ENCODE data around the gene SIK3.
"Not testable (repeated sequence)": the region's sequence is repeated elsewhere in the genome, so short reads cannot be mapped to it uniquely, and the experiment has no call there.

SIK3 gene

GRCh38 chr11:117045956-117046355 is 52.3 kb downstream of the SIK3 start:
- DNase-seq (ENCODE audit: low read depth in 2 of 2): no peak

GRCh38 chr11:117045196-117045595 is 53.0 kb downstream of the SIK3 start:
- no peak for DNase-seq (ENCODE audit: low read depth in 2 of 2)

- DNase-seq (ENCODE audit: low read depth in 2 of 2): no peak
Observed at GRCh38 chr11:117044287-117045035, 53.8 kb downstream of the SIK3 start.

- DNase-seq (ENCODE audit: low read depth in 2 of 2): no peak
Observed at GRCh38 chr11:117042689-117043088, 55.5 kb downstream of the SIK3 start.

GRCh38 chr11:117039900-117040299 is 58.3 kb downstream of the SIK3 start:
- no peak for DNase-seq (ENCODE audit: low read depth in 2 of 2)

- DNase-seq (ENCODE audit: low read depth in 2 of 2): no peak
Observed at GRCh38 chr11:117039270-117039669, 59.0 kb downstream of the SIK3 start.

- no peak for DNase-seq (ENCODE audit: low read depth in 2 of 2)
Observed at GRCh38 chr11:117037975-117038350, 60.3 kb downstream of the SIK3 start.

- no peak for DNase-seq (ENCODE audit: low read depth in 2 of 2)
Observed at GRCh38 chr11:117037279-117037974, 60.8 kb downstream of the SIK3 start.

- DNase-seq (ENCODE audit: low read depth in 2 of 2): no peak
Observed at GRCh38 chr11:117034901-117035300, 63.3 kb downstream of the SIK3 start.

- DNase-seq (ENCODE audit: low read depth in 2 of 2): no peak
Observed at GRCh38 chr11:117026593-117027330, 71.5 kb downstream of the SIK3 start.

GRCh38 chr11:117023707-117024106 is 74.5 kb downstream of the SIK3 start:
- not testable (repeated sequence) for DNase-seq (ENCODE audit: low read depth in 2 of 2)

GRCh38 chr11:117023178-117023577 is 75.0 kb downstream of the SIK3 start:
- DNase-seq (ENCODE audit: low read depth in 2 of 2): no peak

- DNase-seq (ENCODE audit: low read depth in 2 of 2): no peak
Observed at GRCh38 chr11:117022526-117022925, 75.7 kb downstream of the SIK3 start.

- no peak for DNase-seq (ENCODE audit: low read depth in 2 of 2)
Observed at GRCh38 chr11:117020869-117021564, 77.2 kb downstream of the SIK3 start.

- no peak for DNase-seq (ENCODE audit: low read depth in 2 of 2)
Observed at GRCh38 chr11:117020287-117020686, 77.9 kb downstream of the SIK3 start.

- no peak for DNase-seq (ENCODE audit: low read depth in 2 of 2)
Observed at GRCh38 chr11:117019871-117020270, 78.4 kb downstream of the SIK3 start.

GRCh38 chr11:117017456-117017855 is 80.8 kb downstream of the SIK3 start:
- DNase-seq (ENCODE audit: low read depth in 2 of 2): no peak

- no peak for DNase-seq (ENCODE audit: low read depth in 2 of 2)
Observed at GRCh38 chr11:117016747-117017146, 81.5 kb downstream of the SIK3 start.

- no peak for DNase-seq (ENCODE audit: low read depth in 2 of 2)
Observed at GRCh38 chr11:117016246-117016645, 82.0 kb downstream of the SIK3 start.

GRCh38 chr11:117011541-117011898 is 86.7 kb downstream of the SIK3 start:
- DNase-seq (ENCODE audit: low read depth in 2 of 2): no peak

- DNase-seq (ENCODE audit: low read depth in 2 of 2): no peak
Observed at GRCh38 chr11:117010808-117011540, 87.3 kb downstream of the SIK3 start.
